H1 (cell line): Measurements from ENCODE around the gene KIN. TPM values are rescaled to one million over a fixed set of nuclear protein-coding genes. Genes with fewer than 3 reads are reported as not detected.

Experiments
- CTCF ChIA-PET: fragments of 300-600 bp; sonication (Branson Sonifier 250); formaldehyde crosslinking; loops from one replicate; lab custom pipeline; 2021; ENCODE audit not compliant: partially characterized antibody; lab: Charles Lee
- POLR2A ChIA-PET: fragments of 300-600 bp; sonication (Branson Sonifier 250); formaldehyde crosslinking; loops from one replicate; lab custom pipeline; 2021; ENCODE audit warnings: inconsistent platforms; ENCODE audit not compliant: partially characterized antibody; lab: Charles Lee
- DNase-seq, 2 experiments: peaks; one replicate each; pipeline versions ENCODE4 v3.0.0 to v3.0.0-alpha.2; 2010 to 2022; ENCODE audit warnings: low spot score in 2 of 2, low read depth in 1 of 2, mixed read lengths in 1 of 2
- FAIRE-seq: peaks from 2 replicates; lab custom pipeline; 2011; peaks lifted over from hg19 to GRCh38; lab: Jason Lieb, UNC
- H2AFZ ChIP-seq: 2 replicates; pipeline ENCODE4 v1.8.1; 2012; ENCODE audit warnings: low read length, inconsistent platforms
- H2AK5ac ChIP-seq: 2 replicates; pipeline ENCODE4 v1.6.1; 2013; ENCODE audit warnings: low read depth, low read length
- H2BK120ac ChIP-seq: replicated peaks from 2 replicates; pipeline ENCODE3; 2013; ENCODE audit warnings: low read depth, low read length, inconsistent platforms
- H2BK12ac ChIP-seq: 2 replicates; pipeline ENCODE4 v1.6.1; 2013; ENCODE audit warnings: low read depth, low read length
- H2BK15ac ChIP-seq: 2 replicates; pipeline ENCODE4 v1.6.1; 2013; ENCODE audit warnings: low read length
- H2BK20ac ChIP-seq: 2 replicates; pipeline ENCODE4 v1.6.1; 2013; ENCODE audit warnings: low read length
- H2BK5ac ChIP-seq: 2 replicates; pipeline ENCODE4 v1.6.1; 2013; ENCODE audit warnings: low read depth, low read length
- H3K14ac ChIP-seq: 2 replicates; pipeline ENCODE4 v1.6.1; 2013; ENCODE audit warnings: inconsistent platforms; ENCODE audit not compliant: insufficient read length
- H3K18ac ChIP-seq: 2 replicates; pipeline ENCODE4 v1.6.1; 2013; ENCODE audit warnings: low read length; ENCODE audit errors: extremely low read depth
- H3K23ac ChIP-seq: 2 replicates; pipeline ENCODE4 v1.6.1; 2013; ENCODE audit warnings: inconsistent platforms; ENCODE audit not compliant: insufficient read length
- H3K23me2 ChIP-seq: 2 replicates; pipeline ENCODE4 v1.6.1; 2013; ENCODE audit warnings: low read depth, low read length
- H3K27ac ChIP-seq: 2 replicates; pipeline ENCODE4 v1.6.1; 2011; ENCODE audit warnings: low read depth, low read length, inconsistent platforms
- H3K27me3 ChIP-seq, 4 experiments: replicated peaks in 1 of 4; 1 replicate in 1 of 4; 2 replicates in 3 of 4; pipeline versions ENCODE4 v1.6.1 to v1.8.1; 2011 to 2013; ENCODE audit warnings: low read length in 3 of 4, mild to moderate bottlenecking in 3 of 4, inconsistent platforms in 2 of 4, mixed read lengths in 2 of 4, moderate library complexity in 1 of 4; ENCODE audit not compliant: control insufficient read depth in 3 of 4, insufficient read depth in 3 of 4; ENCODE audit errors: extremely low read depth in 1 of 4
- H3K36me3 ChIP-seq, 4 experiments: 2 replicates each; pipeline versions ENCODE4 v1.6.1 to v1.8.1; 2011 to 2013; ENCODE audit warnings: mild to moderate bottlenecking in 4 of 4, low read length in 3 of 4, moderate library complexity in 2 of 4, control low read depth in 1 of 4, inconsistent platforms in 1 of 4; ENCODE audit not compliant: insufficient read depth in 4 of 4, control insufficient read depth in 2 of 4
- H3K4ac ChIP-seq: replicated peaks from 2 replicates; pipeline ENCODE3; 2013; ENCODE audit warnings: low read length, low read depth, mixed read lengths, inconsistent platforms; ENCODE audit not compliant: insufficient read length
- H3K4me1 ChIP-seq, 4 experiments: replicated peaks in 1 of 4; 1 replicate in 1 of 4; 2 replicates in 3 of 4; pipeline versions ENCODE4 v1.6.1 to v1.8.1; 2011 to 2013; ENCODE audit warnings: low read length in 3 of 4, inconsistent platforms in 2 of 4, mixed read lengths in 1 of 4; ENCODE audit not compliant: insufficient read depth in 4 of 4, control insufficient read depth in 3 of 4
- H3K4me2 ChIP-seq, 2 experiments: 2 replicates each; pipeline versions ENCODE4 v1.6.1 to v1.8.1; 2011 to 2013; ENCODE audit warnings: low read depth in 2 of 2, low read length in 2 of 2, control low read depth in 1 of 2, inconsistent platforms in 1 of 2, mild to moderate bottlenecking in 1 of 2; ENCODE audit not compliant: insufficient read depth in 1 of 2
- H3K4me3 ChIP-seq, 4 experiments: fragments of 200-600, 300-600 bp in 1 of 4; sonication (generic), shearing (Covaris generic), sonication (Bioruptor Twin) in 1 of 4; 2 replicates each; pipeline versions ENCODE4 v1.5.1 to v1.8.1; 2011 to 2016; ENCODE audit warnings: low read length in 4 of 4, low read depth in 3 of 4, control low read depth in 2 of 4, inconsistent platforms in 2 of 4, mild to moderate bottlenecking in 2 of 4, mixed read lengths in 1 of 4, moderate library complexity in 1 of 4; ENCODE audit not compliant: insufficient read depth in 2 of 4; ENCODE audit errors: extremely low read depth in 1 of 4
- H3K56ac ChIP-seq: replicated peaks from 2 replicates; pipeline ENCODE3; 2013; ENCODE audit warnings: low read depth, mild to moderate bottlenecking, mixed read lengths, low read length, inconsistent platforms; ENCODE audit not compliant: insufficient read length
- H3K79me1 ChIP-seq: 2 replicates; pipeline ENCODE4 v1.6.1; 2013; ENCODE audit warnings: low read depth, low read length, control low read depth
- H3K79me2 ChIP-seq, 2 experiments: 2 replicates each; pipeline versions ENCODE4 v1.6.1 to v1.8.1; 2012 to 2013; ENCODE audit warnings: low read length in 2 of 2, mild to moderate bottlenecking in 2 of 2, inconsistent platforms in 1 of 2; ENCODE audit not compliant: insufficient read depth in 2 of 2, control insufficient read depth in 1 of 2
- H3K9ac ChIP-seq, 4 experiments: replicated peaks in 1 of 4; 1 replicate in 1 of 4; 2 replicates in 3 of 4; pipeline versions ENCODE4 v1.6.1 to v1.8.1; 2011 to 2013; ENCODE audit warnings: low read depth in 3 of 4, low read length in 3 of 4, control low read depth in 2 of 4, mild to moderate bottlenecking in 2 of 4, moderate library complexity in 2 of 4, inconsistent platforms in 1 of 4; ENCODE audit errors: extremely low read depth in 1 of 4
- H3K9me3 ChIP-seq, 2 experiments: 2 replicates each; pipeline versions ENCODE4 v1.6.1 to v1.8.1; 2012 to 2013; ENCODE audit warnings: mild to moderate bottlenecking in 2 of 2, moderate library complexity in 2 of 2, control low read depth in 1 of 2, inconsistent platforms in 1 of 2, low read depth in 1 of 2, low read length in 1 of 2, mixed read lengths in 1 of 2; ENCODE audit not compliant: insufficient read depth in 2 of 2
- H4K20me1 ChIP-seq, 2 experiments: replicated peaks in 1 of 2; 2 replicates each; pipeline versions ENCODE3 to v1.8.1; 2011 to 2013; ENCODE audit warnings: inconsistent platforms in 2 of 2, low read length in 2 of 2, mild to moderate bottlenecking in 1 of 2; ENCODE audit not compliant: insufficient read depth in 2 of 2, control insufficient read depth in 1 of 2
- H4K5ac ChIP-seq: 2 replicates; pipeline ENCODE4 v1.6.1; 2013; ENCODE audit warnings: low read length, low read depth, mixed read lengths, inconsistent platforms; ENCODE audit not compliant: insufficient read length
- H4K8ac ChIP-seq: 2 replicates; pipeline ENCODE4 v1.8.0; 2013; ENCODE audit warnings: mild to moderate bottlenecking, moderate library complexity, low read length, inconsistent platforms; ENCODE audit not compliant: insufficient read depth; ENCODE audit errors: extremely low read depth
- H4K91ac ChIP-seq: replicated peaks from 2 replicates; pipeline ENCODE3; 2013; ENCODE audit warnings: low read length, mixed read lengths, inconsistent platforms; ENCODE audit not compliant: insufficient read length
- CHD1 ChIP-seq: IDR thresholded peaks from 2 replicates; pipeline ENCODE4 v1.6.1; 2012; ENCODE audit warnings: low read depth, low read length, improper control_type of control experiment
- EP300 ChIP-seq, 2 experiments: IDR thresholded peaks; 1 replicate in 1 of 2; 2 replicates in 1 of 2; pipeline ENCODE4 v1.6.1; 2011 to 2012; ENCODE audit warnings: low read depth in 2 of 2, low read length in 2 of 2, mild to moderate bottlenecking in 2 of 2, borderline replicate concordance in 1 of 2, inconsistent platforms in 1 of 2, moderate library complexity in 1 of 2
- FOSL1 ChIP-seq: IDR thresholded peaks from 2 replicates; pipeline ENCODE4 v1.6.1; 2011; ENCODE audit warnings: mild to moderate bottlenecking, low read depth, low read length, moderate library complexity; ENCODE audit not compliant: insufficient read depth
- JUN ChIP-seq: IDR thresholded peaks from 2 replicates; pipeline ENCODE4 v1.6.1; 2011; ENCODE audit warnings: low read depth, mild to moderate bottlenecking, improper control_type of control experiment, low read length
- KDM5A ChIP-seq: fragments of 200-600 bp; IDR thresholded peaks from 2 replicates; pipeline ENCODE4 v1.7.1; 2012; ENCODE audit warnings: mild to moderate bottlenecking, low read length, inconsistent platforms, mixed read lengths
- NANOG ChIP-seq: IDR thresholded peaks from 2 replicates; pipeline ENCODE4 v1.6.1; 2011; ENCODE audit warnings: low read length, low read depth, mild to moderate bottlenecking, inconsistent platforms; ENCODE audit not compliant: insufficient read depth, poor library complexity, severe bottlenecking
- RFX5 ChIP-seq: IDR thresholded peaks from 2 replicates; pipeline ENCODE4 v1.6.1; 2011; ENCODE audit warnings: low read depth, low read length, improper control_type of control experiment, borderline replicate concordance
- RXRA ChIP-seq: IDR thresholded peaks from 2 replicates; pipeline ENCODE4 v1.6.1; 2011; ENCODE audit warnings: low read depth, mild to moderate bottlenecking, low read length, moderate library complexity; ENCODE audit not compliant: insufficient read depth
- SIN3A ChIP-seq, 2 experiments: IDR thresholded peaks in 1 of 2; conservative IDR thresholded peaks in 1 of 2; 2 replicates each; pipeline ENCODE4 v1.6.1; 2011 to 2012; ENCODE audit warnings: low read length in 2 of 2, improper control_type of control experiment in 1 of 2, low read depth in 1 of 2, mild to moderate bottlenecking in 1 of 2
- SRF ChIP-seq: IDR thresholded peaks from 2 replicates; pipeline ENCODE4 v1.6.1; 2011; ENCODE audit warnings: mild to moderate bottlenecking, low read depth, low read length, moderate library complexity
- TCF12 ChIP-seq: IDR thresholded peaks from 2 replicates; pipeline ENCODE4 v1.6.1; 2011; ENCODE audit warnings: low read depth, mild to moderate bottlenecking, low read length
- YY1 ChIP-seq: IDR thresholded peaks from 2 replicates; pipeline ENCODE4 v1.6.1; 2011; ENCODE audit warnings: low read depth, mild to moderate bottlenecking, low read length
- ZNF274 ChIP-seq: IDR thresholded peaks from 2 replicates; pipeline ENCODE4 v1.7.0; 2012; ENCODE audit warnings: low read length, borderline replicate concordance; ENCODE audit errors: extremely low read depth
- WGBS, 2 experiments: shearing (Covaris generic) in 1 of 2; methylation state at CpG; one replicate each; pipeline versions ENCODE4 v1.1.6 to v1.1.7; 2013 to 2015; ENCODE audit warnings: low lambda C conversion rate in 2 of 2, mixed read lengths in 2 of 2, inconsistent platforms in 1 of 2, low coverage in 1 of 2, missing lambda C conversion rate in 1 of 2; ENCODE audit not compliant: insufficient replicate concordance in 2 of 2, insufficient coverage in 1 of 2, insufficient read length in 1 of 2; ENCODE audit errors: extremely low coverage in 1 of 2, missing lambda C conversion rate in 1 of 2; 5-methylcytosine and 5-hydroxymethylcytosine counted together
- polyA plus RNA-seq, 7 experiments: library from polyadenylated mRNA; depleted of rRNA in 3 of 7; stranded (reverse) in 5 of 7; unstranded in 2 of 7; fragments of >200 nt in 5 of 7; fragments of 200-250 nt in 2 of 7; gene quantifications; 1 replicate in 5 of 7; 2 replicates in 1 of 7; 4 replicates in 1 of 7; pipeline versions ENCODE4 v1.2.1 to v1.2.3, GENCODE V29; 2011 to 2013; ENCODE audit warnings: missing spikeins in 2 of 7, mixed read lengths in 2 of 7
- total RNA-seq: library from RNA; stranded (reverse); fragmentation: NEBNext Ultra II Directional; extraction: Animal tissue kit (Norgen Biotek cat#: 25700); gene quantifications from 2 replicates; pipeline ENCODE4 v1.2.1, GENCODE V29; 2021

KIN gene
- total and polyA plus RNA-seq, 2 of the 8 experiments (the other 6 are each of a cell fraction or from before 2014, with no cell fraction given), result 3.7 to 16.5 TPM

DNA sequence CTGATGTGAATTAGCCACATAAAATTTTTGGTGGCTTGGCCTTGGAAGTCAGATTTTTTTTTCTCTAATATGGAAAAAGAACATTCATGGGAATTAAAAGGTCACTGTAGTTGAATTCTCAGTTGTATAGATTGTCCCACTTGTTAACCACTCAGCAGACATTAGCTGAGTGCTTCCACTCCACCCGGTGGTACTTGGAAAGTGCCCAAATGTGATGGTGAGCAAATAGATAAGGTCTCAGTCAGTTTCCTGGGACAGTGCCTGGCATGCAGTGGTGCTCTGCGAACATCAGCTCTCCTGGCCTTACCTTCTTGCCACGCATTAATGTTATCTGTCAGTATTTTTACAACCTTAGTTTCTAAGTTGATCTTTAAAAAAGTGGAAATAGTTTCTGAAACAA, 1.6 kb upstream of the KIN start:
- no peak overlapping the region for H2BK15ac ChIP-seq
- peaks cover 0 to 16% (median 0%) of the 10 kb centered on the region in 4 experiments; a peak in 2 of 8 replicates for H3K36me3 ChIP-seq
- H3K14ac ChIP-seq, result no peak overlapping the region
- H3K27me3 ChIP-seq, result no peaks in the 10 kb centered on the region
- H3K4me1 ChIP-seq, result peaks cover 0 to 5% (median 1%) of the 10 kb centered on the region in 4 experiments; a peak in 4 of 7 replicates
- H4K8ac ChIP-seq, result no peak overlapping the region
- POLR2A ChIA-PET, result interaction anchor here (0.9 to 3.2 kb wide), 4 partner anchors 9 to 29 kb away, joined by 3 to 28 read pairs (median 10); partner anchors contain the start of gene TAF3
- H4K5ac ChIP-seq, result no peak overlapping the region
- no peak overlapping the region for H3K23ac ChIP-seq
- no peak overlapping the region for H3K56ac ChIP-seq
- CTCF ChIA-PET, result interaction anchor here (1.1 kb wide), 1 partner anchor 22 kb away, joined by 3 read pairs; no protein-coding TSS in a partner anchor
- H3K4ac ChIP-seq, result no peak overlapping the region
- no peak overlapping the region for H3K18ac ChIP-seq
- H2BK20ac ChIP-seq, result no peak overlapping the region
- H4K20me1 ChIP-seq, result peaks cover 7 to 8% of the 10 kb centered on the region in 2 experiments
- peak overlapping the region; percentile 89 to 94 for H3K4me2 ChIP-seq
- no peaks in the 10 kb centered on the region for H3K9me3 ChIP-seq
- no peak overlapping the region for H2BK120ac ChIP-seq
- H4K91ac ChIP-seq, result no peak overlapping the region
- H2AK5ac ChIP-seq, result no peak overlapping the region
- H2BK12ac ChIP-seq, result no peak overlapping the region
- DNase-seq (no peak), FAIRE-seq (no peak)
- H3K27ac ChIP-seq, result no peak overlapping the region
- H3K23me2 ChIP-seq, result 0 out of 2 replicates have a peak, but pooled peaks cover 9% of the 10 kb centered on the region
- H3K4me3 ChIP-seq, result peak overlapping the region in 2 of 4 experiments; percentile 86 to 98; a peak in 5 of 8 replicates
- peaks cover 2% of the 10 kb centered on the region; the same call in 1 of the 2 replicates for H3K79me1 ChIP-seq
- WGBS, 2 experiments, result 84% methylated on average over 3 of the region's 3 CpGs; no CpG with 5 or more reads in 1 of the 2 experiments
- peaks cover 21 to 95% of the 10 kb centered on the region in 2 experiments for H3K79me2 ChIP-seq
- no peak overlapping the region for H2BK5ac ChIP-seq
- H3K9ac ChIP-seq, result peak overlapping the region in 1 of 4 experiments; percentile 54; a peak in 2 of 7 replicates
- H2AFZ ChIP-seq, result no peak overlapping the region
- no peak for TF ChIP-seq EP300 (IDR thresholded peaks at IDR 0.05; ENCODE audit: borderline replicate concordance in 1 of 2, low read depth in 2 of 2, low read length in 2 of 2)
- no peak for TF ChIP-seq JUN
- no peak for TF ChIP-seq RXRA
- TF ChIP-seq RFX5, result no peak
- no peak for TF ChIP-seq ZNF274
- TF ChIP-seq TCF12, result no peak
- TF ChIP-seq NANOG, result no peak
- no peak for TF ChIP-seq YY1
- TF ChIP-seq SRF, result no peak
- no peak for TF ChIP-seq CHD1
- TF ChIP-seq SIN3A (conservative IDR thresholded peaks at IDR 0.05 in 1 of 2, IDR thresholded peaks at IDR 0.05 in 1 of 2; ENCODE audit: low read depth in 1 of 2, low read length in 2 of 2), result no peak
- no peak for TF ChIP-seq KDM5A
- no peak for TF ChIP-seq FOSL1
